NB4 (cell line): ENCODE results near the gene CARM1.

Experiments used
- CTCF ChIP-seq: IDR thresholded peaks from one replicate; pipeline ENCODE4 v1.5.1; 2012; ENCODE audit warnings: low read depth, low read length
- MYC ChIP-seq: IDR thresholded peaks from 2 replicates; pipeline ENCODE4 v1.6.1; 2011; ENCODE audit warnings: low read depth, low read length
- POLR2A ChIP-seq: IDR thresholded peaks from 2 replicates; pipeline ENCODE4 v1.6.1; 2011; ENCODE audit warnings: mild to moderate bottlenecking; ENCODE audit not compliant: insufficient read length; ENCODE audit errors: extremely low read depth

DNA sequence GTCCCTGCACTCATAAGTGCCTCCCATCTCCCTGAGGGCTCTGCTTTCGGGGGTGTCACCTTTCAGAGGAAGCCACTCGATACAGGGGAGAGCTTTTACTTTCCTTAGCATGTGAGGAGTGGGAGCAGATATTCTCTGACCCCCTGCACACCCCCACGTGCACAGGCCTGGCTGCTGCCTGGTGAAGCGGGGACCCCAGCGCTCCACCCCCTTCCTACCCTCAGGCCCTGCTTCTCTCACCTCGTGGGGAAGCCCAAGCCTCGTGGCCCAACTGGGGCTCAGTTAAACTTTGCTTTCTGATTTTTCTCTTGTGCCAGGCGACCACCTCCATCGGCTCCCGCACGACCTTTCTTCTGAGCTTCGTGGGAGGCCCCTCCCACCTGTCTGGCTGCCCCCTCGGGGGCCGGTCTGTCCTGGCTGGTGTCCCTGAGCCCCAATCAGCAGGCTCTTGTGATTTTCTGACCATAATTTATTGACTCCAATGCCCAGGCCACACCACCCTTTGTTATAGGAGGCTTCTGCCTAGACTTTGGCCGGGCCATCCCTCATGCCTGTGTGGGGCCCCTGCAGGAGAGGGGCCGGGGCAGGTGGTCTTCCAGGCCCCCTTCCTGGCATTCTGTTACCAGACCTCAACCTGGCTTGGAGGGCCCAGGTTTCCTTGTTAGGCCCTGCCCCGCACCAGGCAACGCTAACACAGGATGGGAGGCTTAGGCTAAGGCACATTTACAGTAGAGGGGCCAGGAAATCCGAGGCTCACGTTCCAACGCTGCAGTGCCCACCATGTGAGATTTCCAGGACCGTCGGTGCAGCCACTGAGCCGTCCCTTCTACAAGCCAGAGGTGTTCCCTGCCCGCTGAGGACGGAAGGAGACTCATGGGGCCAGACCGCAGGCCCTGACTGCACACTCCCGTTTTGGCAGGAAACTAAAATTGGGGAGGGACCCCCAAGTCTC is 39.1 kb upstream of the CARM1 start:
- TF ChIP-seq CTCF (no peak), POLR2A (no peak), MYC (no peak)
